Liver (tissue), 9 donors: Measurements from ENCODE around the gene ENPP7. TPM values are rescaled to one million over a fixed set of nuclear protein-coding genes. Genes with fewer than 3 reads are reported as not detected.

Experiments used
- DNase-seq: peaks from one replicate; pipeline ENCODE4 v3.0.0-alpha.2; 2017; ENCODE audit warnings: low spot score
- H3K27ac ChIP-seq, 2 donors: one replicate each; pipeline ENCODE4 v1.7.0; 2013; ENCODE audit warnings: inconsistent platforms in 2 of 2, low read length in 2 of 2, control low read depth in 1 of 2, low read depth in 1 of 2, mild to moderate bottlenecking in 1 of 2
- H3K27me3 ChIP-seq, 4 donors: one replicate each; pipeline versions ENCODE4 v1.6.1 to v1.7.0; 2013; ENCODE audit warnings: low read length in 3 of 4, inconsistent platforms in 1 of 4, mild to moderate bottlenecking in 1 of 4, moderate library complexity in 1 of 4; ENCODE audit not compliant: control insufficient read depth in 4 of 4, insufficient read depth in 4 of 4
- H3K36me3 ChIP-seq, 4 donors: one replicate each; pipeline versions ENCODE4 v1.6.1 to v1.7.0; 2013; ENCODE audit warnings: low read length in 3 of 4, mild to moderate bottlenecking in 3 of 4, low read depth in 1 of 4, moderate library complexity in 1 of 4; ENCODE audit not compliant: control insufficient read depth in 4 of 4, insufficient read depth in 3 of 4
- H3K4me1 ChIP-seq, 4 donors: one replicate each; pipeline versions ENCODE4 v1.6.1 to v1.7.0; 2013; ENCODE audit warnings: low read length in 3 of 4, mild to moderate bottlenecking in 3 of 4, moderate library complexity in 1 of 4; ENCODE audit not compliant: control insufficient read depth in 4 of 4, insufficient read depth in 4 of 4
- H3K4me3 ChIP-seq, 3 donors: one replicate each; pipeline versions ENCODE4 v1.6.1 to v1.7.0; 2013; ENCODE audit warnings: low read length in 3 of 3, control low read depth in 1 of 3, low read depth in 1 of 3, mild to moderate bottlenecking in 1 of 3
- H3K9ac ChIP-seq, 2 donors: one replicate each; pipeline ENCODE4 v1.7.0; 2013; ENCODE audit warnings: low read length in 2 of 2, mild to moderate bottlenecking in 2 of 2, moderate library complexity in 2 of 2, control low read depth in 1 of 2, low read depth in 1 of 2
- H3K9me3 ChIP-seq, 4 donors: one replicate each; pipeline versions ENCODE4 v1.6.1 to v1.7.0; 2013; ENCODE audit warnings: low read length in 3 of 4; ENCODE audit not compliant: control insufficient read depth in 4 of 4
- EGR1 ChIP-seq, 2 donors: IDR thresholded peaks; 2 replicates each; pipeline ENCODE4 v1.6.1; 2016 to 2018; ENCODE audit warnings: antibody characterized with exemption in 2 of 2, low read depth in 2 of 2
- FOXA2 ChIP-seq: IDR thresholded peaks from 2 replicates; pipeline ENCODE4 v1.6.1; 2016; ENCODE audit warnings: antibody characterized with exemption
- HNF4A ChIP-seq, 2 donors: conservative IDR thresholded peaks; 2 replicates each; pipeline ENCODE4 v1.6.1; 2016; ENCODE audit warnings: antibody characterized with exemption in 2 of 2, mild to moderate bottlenecking in 2 of 2
- HNF4G ChIP-seq: IDR thresholded peaks from 2 replicates; pipeline ENCODE4 v1.6.1; 2016; ENCODE audit warnings: antibody characterized with exemption
- NR2F2 ChIP-seq: IDR thresholded peaks from 2 replicates; pipeline ENCODE4 v1.6.1; 2016; ENCODE audit warnings: antibody characterized with exemption
- RAD21 ChIP-seq, 2 donors: IDR thresholded peaks; 2 replicates each; pipeline ENCODE4 v1.6.1; 2016; ENCODE audit warnings: antibody characterized with exemption in 2 of 2, mild to moderate bottlenecking in 2 of 2
- RXRA ChIP-seq, 2 donors: IDR thresholded peaks; 2 replicates each; pipeline ENCODE4 v1.6.1; 2017 to 2018; ENCODE audit warnings: antibody characterized with exemption in 2 of 2, mild to moderate bottlenecking in 1 of 2
- SP1 ChIP-seq: IDR thresholded peaks from 2 replicates; pipeline ENCODE4 v1.6.1; 2018; ENCODE audit warnings: antibody characterized with exemption, mild to moderate bottlenecking
- whole genome bisulfite sequencing: extraction: QIAGEN DNeasy Blood & Tissue Kit; methylation state at CpG from one replicate; pipeline ENCODE4 v1.1.7; 2013; 5-methylcytosine and 5-hydroxymethylcytosine counted together
- polyA plus RNA-seq, 2 donors: library from polyadenylated mRNA; stranded (reverse) in 1 of 2; unstranded in 1 of 2; fragments of 200-250 nt in 1 of 2; fragments of >200 nt in 1 of 2; fragmentation: Nextera tagmentation in 1 of 2; extraction: Ambion mirVana in 1 of 2; gene quantifications; one replicate each; pipeline versions ENCODE4 v1.2.1 to v1.2.3, GENCODE V29; 2013 to 2015
- total RNA-seq, 2 donors: library from RNA; depleted of rRNA; stranded (reverse); fragments of >200 nt; gene quantifications; one replicate each; pipeline ENCODE4 v1.2.3, GENCODE V29; 2014
- TF ChIP-seq, protein P1 (sequence below): IDR thresholded peaks from 2 replicates; pipeline ENCODE4 v1.6.1; 2016; ENCODE audit warnings: antibody characterized with exemption
- TF ChIP-seq, protein P2 (sequence below): IDR thresholded peaks from 2 replicates; pipeline ENCODE4 v1.6.1; 2016; ENCODE audit warnings: antibody characterized with exemption, mild to moderate bottlenecking
- donor health status: healthy.
- donor health status: healthy.
- donor health status: healthy.
- donor health status: healthy.
- donor health status: healthy.

ENPP7 gene
- total and polyA plus RNA-seq, 4 donors: 1.7 to 12.0 (median 3.9) TPM

DNA sequence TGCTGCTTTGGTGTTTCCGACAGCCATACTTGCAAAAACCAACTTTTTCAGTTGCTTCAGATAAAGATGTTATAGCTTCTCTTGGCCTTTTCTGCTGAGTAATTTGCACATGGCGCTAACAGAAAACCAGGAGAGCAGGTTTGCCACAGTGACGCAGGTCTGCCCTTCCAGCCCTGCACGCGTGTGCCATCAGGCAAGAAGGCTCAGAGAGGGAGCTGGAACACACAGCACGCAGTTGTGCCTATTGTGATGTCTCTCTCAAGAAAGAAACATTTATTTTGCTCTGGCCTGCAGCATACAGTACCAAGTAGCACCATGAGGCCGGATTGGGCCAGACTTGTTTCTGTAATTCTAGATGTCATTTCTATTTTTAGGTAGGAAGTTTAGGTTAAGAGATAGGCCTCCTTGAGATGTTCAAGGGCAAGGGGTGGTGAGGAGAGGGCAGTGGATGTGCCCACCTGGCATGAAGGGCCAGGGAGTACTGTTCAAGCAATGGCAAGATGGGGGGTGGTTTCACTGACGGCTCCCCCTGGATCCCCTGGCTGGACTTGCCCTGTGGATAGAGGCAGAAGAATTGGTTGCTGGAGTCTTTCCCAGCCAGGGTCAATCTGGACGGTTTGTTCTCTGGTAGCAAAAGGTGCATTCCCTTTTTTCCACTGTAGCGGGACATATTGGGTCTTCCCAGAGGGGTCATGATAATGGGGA is 49.1 kb downstream of the ENPP7 start:
- Histone ChIP-seq H3K27me3 (peaks cover 0 to 14% (median 4%) of the 10 kb centered on the region in 4 donors), H3K27ac (no peak overlapping the region), H3K4me1 (peaks cover 6 to 25% (median 14%) of the 10 kb centered on the region in 4 donors), H3K9me3 (peaks cover 0 to 4% (median 0%) of the 10 kb centered on the region in 4 donors), H3K36me3 (no peaks in the 10 kb centered on the region), H3K4me3 (no peak overlapping the region), H3K9ac (no peak overlapping the region)
- DNase-seq: no peak
- 89% methylated on average over 10 of the region's 10 CpGs for WGBS
- TF ChIP-seq, protein P1, sequence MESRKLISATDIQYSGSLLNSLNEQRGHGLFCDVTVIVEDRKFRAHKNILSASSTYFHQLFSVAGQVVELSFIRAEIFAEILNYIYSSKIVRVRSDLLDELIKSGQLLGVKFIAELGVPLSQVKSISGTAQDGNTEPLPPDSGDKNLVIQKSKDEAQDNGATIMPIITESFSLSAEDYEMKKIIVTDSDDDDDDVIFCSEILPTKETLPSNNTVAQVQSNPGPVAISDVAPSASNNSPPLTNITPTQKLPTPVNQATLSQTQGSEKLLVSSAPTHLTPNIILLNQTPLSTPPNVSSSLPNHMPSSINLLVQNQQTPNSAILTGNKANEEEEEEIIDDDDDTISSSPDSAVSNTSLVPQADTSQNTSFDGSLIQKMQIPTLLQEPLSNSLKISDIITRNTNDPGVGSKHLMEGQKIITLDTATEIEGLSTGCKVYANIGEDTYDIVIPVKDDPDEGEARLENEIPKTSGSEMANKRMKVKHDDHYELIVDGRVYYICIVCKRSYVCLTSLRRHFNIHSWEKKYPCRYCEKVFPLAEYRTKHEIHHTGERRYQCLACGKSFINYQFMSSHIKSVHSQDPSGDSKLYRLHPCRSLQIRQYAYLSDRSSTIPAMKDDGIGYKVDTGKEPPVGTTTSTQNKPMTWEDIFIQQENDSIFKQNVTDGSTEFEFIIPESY: no peak
- TF ChIP-seq, protein P2, sequence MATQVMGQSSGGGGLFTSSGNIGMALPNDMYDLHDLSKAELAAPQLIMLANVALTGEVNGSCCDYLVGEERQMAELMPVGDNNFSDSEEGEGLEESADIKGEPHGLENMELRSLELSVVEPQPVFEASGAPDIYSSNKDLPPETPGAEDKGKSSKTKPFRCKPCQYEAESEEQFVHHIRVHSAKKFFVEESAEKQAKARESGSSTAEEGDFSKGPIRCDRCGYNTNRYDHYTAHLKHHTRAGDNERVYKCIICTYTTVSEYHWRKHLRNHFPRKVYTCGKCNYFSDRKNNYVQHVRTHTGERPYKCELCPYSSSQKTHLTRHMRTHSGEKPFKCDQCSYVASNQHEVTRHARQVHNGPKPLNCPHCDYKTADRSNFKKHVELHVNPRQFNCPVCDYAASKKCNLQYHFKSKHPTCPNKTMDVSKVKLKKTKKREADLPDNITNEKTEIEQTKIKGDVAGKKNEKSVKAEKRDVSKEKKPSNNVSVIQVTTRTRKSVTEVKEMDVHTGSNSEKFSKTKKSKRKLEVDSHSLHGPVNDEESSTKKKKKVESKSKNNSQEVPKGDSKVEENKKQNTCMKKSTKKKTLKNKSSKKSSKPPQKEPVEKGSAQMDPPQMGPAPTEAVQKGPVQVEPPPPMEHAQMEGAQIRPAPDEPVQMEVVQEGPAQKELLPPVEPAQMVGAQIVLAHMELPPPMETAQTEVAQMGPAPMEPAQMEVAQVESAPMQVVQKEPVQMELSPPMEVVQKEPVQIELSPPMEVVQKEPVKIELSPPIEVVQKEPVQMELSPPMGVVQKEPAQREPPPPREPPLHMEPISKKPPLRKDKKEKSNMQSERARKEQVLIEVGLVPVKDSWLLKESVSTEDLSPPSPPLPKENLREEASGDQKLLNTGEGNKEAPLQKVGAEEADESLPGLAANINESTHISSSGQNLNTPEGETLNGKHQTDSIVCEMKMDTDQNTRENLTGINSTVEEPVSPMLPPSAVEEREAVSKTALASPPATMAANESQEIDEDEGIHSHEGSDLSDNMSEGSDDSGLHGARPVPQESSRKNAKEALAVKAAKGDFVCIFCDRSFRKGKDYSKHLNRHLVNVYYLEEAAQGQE: no peak
- no peak for TF ChIP-seq FOXA2
- no peak for TF ChIP-seq RAD21 (IDR thresholded peaks at IDR 0.05)
- TF ChIP-seq SP1: no peak

DNA sequence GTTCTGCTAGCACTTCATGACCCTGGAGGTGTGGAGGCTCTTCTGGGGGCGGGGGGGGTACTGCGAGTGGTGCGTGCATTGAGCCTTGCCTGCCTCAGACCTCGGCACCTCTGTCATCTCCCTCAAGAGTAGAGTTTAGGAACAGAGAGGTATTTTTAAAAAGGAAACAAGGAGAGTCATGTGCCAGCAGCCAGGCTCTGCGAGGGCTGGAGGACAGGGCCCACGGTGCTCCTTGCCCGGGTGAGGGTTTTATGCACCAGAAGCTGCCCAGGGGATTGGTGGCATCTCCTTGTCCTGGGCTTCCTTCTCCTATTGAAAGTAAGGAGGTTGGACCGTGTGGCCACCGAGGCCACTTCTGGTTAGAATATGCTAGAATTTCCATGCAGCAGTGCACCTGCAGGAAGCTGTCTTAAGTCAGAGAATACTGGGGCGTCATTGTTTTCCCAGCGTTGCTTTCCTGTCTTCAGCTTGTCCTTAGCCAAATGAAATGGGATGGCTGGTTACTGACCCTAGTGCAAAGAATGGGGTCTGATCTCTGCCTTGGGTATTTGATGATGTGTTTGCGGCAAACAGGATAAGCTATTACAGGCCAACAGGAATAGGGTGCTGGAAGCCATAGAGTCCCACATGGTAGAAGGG is 50.4 kb downstream of the ENPP7 start:
- TF ChIP-seq NR2F2 (no peak), EGR1 (IDR thresholded peaks at IDR 0.05; ENCODE audit: low read depth in 2 of 2) (no peak), RXRA (IDR thresholded peaks at IDR 0.05) (no peak), HNF4A (conservative IDR thresholded peaks at IDR 0.05) (no peak), RAD21 (IDR thresholded peaks at IDR 0.05) (no peak), HNF4G (no peak)
- TF ChIP-seq, protein P1: no peak
- H3K4me1 ChIP-seq: peaks cover 4 to 15% (median 8%) of the 10 kb centered on the region in 4 donors
- peaks cover 0 to 11% (median 2%) of the 10 kb centered on the region in 4 donors for H3K27me3 ChIP-seq
- H3K4me3 ChIP-seq: no peak overlapping the region
- 78% methylated on average over 12 of the region's 12 CpGs for WGBS
- no peak overlapping the region for H3K27ac ChIP-seq
- DNase-seq: no peak
- peaks cover 0 to 4% (median 0%) of the 10 kb centered on the region in 4 donors for H3K9me3 ChIP-seq
- H3K36me3 ChIP-seq: no peaks in the 10 kb centered on the region
- H3K9ac ChIP-seq: no peak overlapping the region
